Stimulated activated CD4-positive, alpha-beta T cell treated with anti-CD3 and anti-CD28 coated beads, Interleukin-4, amount 100 ng/mL, for 1 hour (primary cell): ENCODE results near the gene WDFY4.

Experiments used
- DNase-seq: peaks from one replicate; pipeline ENCODE4 v3.0.0-alpha.2; 2020

WDFY4 gene

GRCh38 chr10:48926255-48926654, 241.6 kb downstream of the WDFY4 start:
- DNase-seq, result no peak

GRCh38 chr10:48926764-48927540, 242.3 kb downstream of the WDFY4 start:
- no peak for DNase-seq

- no peak for DNase-seq
Observed at GRCh38 chr10:48929413-48929990, 244.8 kb downstream of the WDFY4 start.

GRCh38 chr10:48931188-48931587, 246.5 kb downstream of the WDFY4 start:
- DNase-seq, result no peak

GRCh38 chr10:48932831-48933664, 248.4 kb downstream of the WDFY4 start:
- no peak for DNase-seq

- no peak for DNase-seq
Observed at GRCh38 chr10:48934672-48935501, 250.2 kb downstream of the WDFY4 start.

- DNase-seq, result no peak
Observed at GRCh38 chr10:48935577-48935976, 250.9 kb downstream of the WDFY4 start.

GRCh38 chr10:48937796-48938195, 253.1 kb downstream of the WDFY4 start:
- no peak for DNase-seq

GRCh38 chr10:48938281-48938680, 253.6 kb downstream of the WDFY4 start:
- DNase-seq, result no peak

GRCh38 chr10:48938990-48939536, 254.4 kb downstream of the WDFY4 start:
- no peak for DNase-seq

- DNase-seq, result no peak
Observed at GRCh38 chr10:48939790-48940325, 255.2 kb downstream of the WDFY4 start, which contains the start of gene LRRC18. TSS of gene LRRC18 (minus strand) at chr10:48939840. CDS start at chr10:48914155, 25,685 bp downstream.

- DNase-seq, result no peak
Observed at GRCh38 chr10:48940372-48940771, 255.7 kb downstream of the WDFY4 start.

- DNase-seq, result no peak
Observed at GRCh38 chr10:48940958-48941357, 256.3 kb downstream of the WDFY4 start.

- DNase-seq, result no peak
Observed at GRCh38 chr10:48941427-48942075, 256.9 kb downstream of the WDFY4 start.

- DNase-seq, result no peak
Observed at GRCh38 chr10:48943096-48943495, 258.4 kb downstream of the WDFY4 start.

GRCh38 chr10:48944171-48944570, 259.5 kb downstream of the WDFY4 start:
- DNase-seq, result no peak

GRCh38 chr10:48945441-48946130, 260.9 kb downstream of the WDFY4 start:
- DNase-seq, result no peak

GRCh38 chr10:48946332-48946731, 261.7 kb downstream of the WDFY4 start:
- DNase-seq, result no peak

- DNase-seq, result no peak
Observed at GRCh38 chr10:48946891-48947500, 262.3 kb downstream of the WDFY4 start.

- no peak for DNase-seq
Observed at GRCh38 chr10:48947690-48948469, 263.2 kb downstream of the WDFY4 start.
